HL-60/S4 (cell line): ENCODE data around the gene MOGAT3.

Experiments used
- in situ Hi-C: fragments of 300-500 bp; cut with MboI; formaldehyde crosslinking; loops from 2 replicates; pipeline ENCODE4 v1.14.3; 2022; ENCODE audit warnings: low sequenced_read_pairs

MOGAT3 gene

GRCh38 chr7:101200862-101201599, at the start of gene MOGAT3:
Gene MOGAT3, minus strand, starts transcription at chr7:101201036. Its CDS starts 182 bp downstream, at chr7:101200854.
- in situ Hi-C loops, result no loop called here

GRCh38 chr7:101250324-101250723, 49.5 kb upstream of the MOGAT3 start:
- in situ Hi-C loops, result no loop called here

- in situ Hi-C loops, result no loop called here
These were observed 47.4 kb upstream of the MOGAT3 start for GRCh38 chr7:101248276-101248675.

- in situ Hi-C loops, result no loop called here
These were observed 44.4 kb upstream of the MOGAT3 start for GRCh38 chr7:101245147-101245668.

- in situ Hi-C loops, result no loop called here
These were observed 43.7 kb upstream of the MOGAT3 start, which contains the start of gene FIS1 for GRCh38 chr7:101244375-101245146. Gene FIS1, minus strand, starts transcription at chr7:101245081. Its CDS starts 77 bp downstream, at chr7:101245004.

- in situ Hi-C loops, result no loop called here
These were observed 43.0 kb upstream of the MOGAT3 start for GRCh38 chr7:101243646-101244374.

GRCh38 chr7:101241443-101242349, 40.9 kb upstream of the MOGAT3 start:
- in situ Hi-C loops, result no loop called here

- in situ Hi-C loops, result no loop called here
These were observed 40.2 kb upstream of the MOGAT3 start for GRCh38 chr7:101241015-101241363.

- in situ Hi-C loops, result no loop called here
These were observed 39.6 kb upstream of the MOGAT3 start for GRCh38 chr7:101240226-101241014.

GRCh38 chr7:101239951-101240220, 39.0 kb upstream of the MOGAT3 start:
- in situ Hi-C loops, result no loop called here

GRCh38 chr7:101239191-101239950, 38.5 kb upstream of the MOGAT3 start:
- in situ Hi-C loops, result no loop called here

- in situ Hi-C loops, result no loop called here
These were observed 37.7 kb upstream of the MOGAT3 start for GRCh38 chr7:101238226-101239182.

- in situ Hi-C loops, result no loop called here
These were observed 36.6 kb upstream of the MOGAT3 start, which contains the start of gene CLDN15 for GRCh38 chr7:101237206-101238067. Gene CLDN15, minus strand, starts transcription at chr7:101237802. Its CDS starts 221 bp downstream, at chr7:101237581.

GRCh38 chr7:101236292-101236835, 35.5 kb upstream of the MOGAT3 start:
- in situ Hi-C loops, result no loop called here

- in situ Hi-C loops, result no loop called here
These were observed 34.7 kb upstream of the MOGAT3 start for GRCh38 chr7:101235522-101235921.

GRCh38 chr7:101235050-101235449, 34.2 kb upstream of the MOGAT3 start:
- in situ Hi-C loops, result no loop called here
